Endothelial cell (in vitro differentiated cells): ENCODE measurements around the gene LYZ. TPM values are rescaled to one million over a fixed set of nuclear protein-coding genes. Genes with fewer than 3 reads are reported as not detected.
"Not testable (repeated sequence)": the region's sequence is repeated elsewhere in the genome, so short reads cannot be mapped to it uniquely, and the experiment has no call there.

Experiments
- DNase-seq: peaks from one replicate; pipeline ENCODE4 v3.0.0; 2021; ENCODE audit warnings: low spot score
- H3K27ac Mint-ChIP-seq: one replicate; pipeline ENCODE4 v1.8.0; 2021; ENCODE audit warnings: mixed read lengths, inconsistent platforms; ENCODE audit not compliant: unreplicated experiment
- H3K27me3 Mint-ChIP-seq: one replicate; pipeline ENCODE4 v1.8.0; 2021; ENCODE audit warnings: mild to moderate bottlenecking, moderate library complexity, mixed read lengths, inconsistent platforms; ENCODE audit not compliant: unreplicated experiment
- H3K36me3 Mint-ChIP-seq: one replicate; pipeline ENCODE4 v1.8.0; 2021; ENCODE audit warnings: mild to moderate bottlenecking, low read depth, mixed read lengths, inconsistent platforms; ENCODE audit not compliant: unreplicated experiment
- H3K4me1 Mint-ChIP-seq: one replicate; pipeline ENCODE4 v1.8.0; 2021; ENCODE audit warnings: mild to moderate bottlenecking, mixed read lengths, inconsistent platforms; ENCODE audit not compliant: unreplicated experiment
- H3K4me3 Mint-ChIP-seq: one replicate; pipeline ENCODE4 v1.8.0; 2021; ENCODE audit warnings: mild to moderate bottlenecking, mixed read lengths, inconsistent platforms; ENCODE audit not compliant: unreplicated experiment
- H3K9me3 Mint-ChIP-seq: one replicate; pipeline ENCODE4 v1.8.0; 2021; ENCODE audit warnings: mixed read lengths, inconsistent platforms; ENCODE audit not compliant: unreplicated experiment
- long read RNA-seq: library from polyadenylated mRNA; unstranded; transcript quantifications from one replicate; pipeline ENCODE4 v2.0.0, GENCODE V29; 2020; ENCODE audit not compliant: unreplicated experiment
- total RNA-seq: library from RNA; stranded (reverse); fragmentation: NEBNext Ultra II Directional; extraction: Animal tissue kit (Norgen Biotek cat#: 25700); gene quantifications from one replicate; pipeline ENCODE4 v1.2.1, GENCODE V29; 2021; ENCODE audit not compliant: unreplicated experiment
- TF ChIP-seq, protein P1 (sequence below): fragments of 200-600 bp; sonication (generic); IDR thresholded peaks from one replicate; pipeline ENCODE4 v1.5.0; 2021; ENCODE audit warnings: antibody characterized with exemption; ENCODE audit not compliant: unreplicated experiment

The LYZ gene
- 3.6 TPM for total RNA-seq
- long read RNA-seq, partial matches to known transcripts = 0 of 1 reads
- long read RNA-seq, other reads (novel, unspliced or antisense) = 0 of 1 reads

DNA sequence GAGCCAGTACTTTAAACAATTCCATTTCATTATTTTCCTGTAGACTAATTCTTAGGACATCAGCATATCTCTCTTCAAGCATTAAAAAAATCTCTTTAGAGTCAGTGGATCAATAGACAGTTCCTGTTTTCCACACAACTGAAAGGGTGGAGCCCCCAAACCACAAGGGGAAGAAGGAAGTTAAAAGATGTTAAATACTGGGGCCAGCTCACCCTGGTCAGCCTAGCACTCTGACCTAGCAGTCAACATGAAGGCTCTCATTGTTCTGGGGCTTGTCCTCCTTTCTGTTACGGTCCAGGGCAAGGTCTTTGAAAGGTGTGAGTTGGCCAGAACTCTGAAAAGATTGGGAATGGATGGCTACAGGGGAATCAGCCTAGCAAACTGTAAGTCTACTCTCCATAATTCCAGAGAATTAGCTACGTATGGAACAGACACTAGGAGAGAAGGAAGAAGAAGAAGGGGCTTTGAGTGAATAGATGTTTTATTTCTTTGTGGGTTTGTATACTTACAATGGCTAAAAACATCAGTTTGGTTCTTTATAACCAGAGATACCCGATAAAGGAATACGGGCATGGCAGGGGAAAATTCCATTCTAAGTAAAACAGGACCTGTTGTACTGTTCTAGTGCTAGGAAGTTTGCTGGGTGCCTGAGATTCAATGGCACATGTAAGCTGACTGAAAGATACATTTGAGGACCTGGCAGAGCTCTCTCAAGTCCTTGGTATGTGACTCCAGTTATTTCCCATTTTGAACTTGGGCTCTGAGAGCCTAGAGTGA lies at the start of gene LYZ:
TSS of gene LYZ (plus strand) at position 220 of the 777 bp plus-strand sequence. CDS start at position 248, 28 bp downstream.
- no peaks in the 10 kb centered on the region for H3K9me3 Mint-ChIP-seq
- H3K27ac Mint-ChIP-seq = no peak within 1 kb of the TSS
- peaks cover 7% of the 10 kb centered on the region for H3K4me1 Mint-ChIP-seq
- no peaks in the 10 kb centered on the region for H3K36me3 Mint-ChIP-seq
- no peak for DNase-seq
- no peaks in the 10 kb centered on the region for H3K27me3 Mint-ChIP-seq
- no peak within 1 kb of the TSS for H3K4me3 Mint-ChIP-seq
- TF ChIP-seq, protein P1, sequence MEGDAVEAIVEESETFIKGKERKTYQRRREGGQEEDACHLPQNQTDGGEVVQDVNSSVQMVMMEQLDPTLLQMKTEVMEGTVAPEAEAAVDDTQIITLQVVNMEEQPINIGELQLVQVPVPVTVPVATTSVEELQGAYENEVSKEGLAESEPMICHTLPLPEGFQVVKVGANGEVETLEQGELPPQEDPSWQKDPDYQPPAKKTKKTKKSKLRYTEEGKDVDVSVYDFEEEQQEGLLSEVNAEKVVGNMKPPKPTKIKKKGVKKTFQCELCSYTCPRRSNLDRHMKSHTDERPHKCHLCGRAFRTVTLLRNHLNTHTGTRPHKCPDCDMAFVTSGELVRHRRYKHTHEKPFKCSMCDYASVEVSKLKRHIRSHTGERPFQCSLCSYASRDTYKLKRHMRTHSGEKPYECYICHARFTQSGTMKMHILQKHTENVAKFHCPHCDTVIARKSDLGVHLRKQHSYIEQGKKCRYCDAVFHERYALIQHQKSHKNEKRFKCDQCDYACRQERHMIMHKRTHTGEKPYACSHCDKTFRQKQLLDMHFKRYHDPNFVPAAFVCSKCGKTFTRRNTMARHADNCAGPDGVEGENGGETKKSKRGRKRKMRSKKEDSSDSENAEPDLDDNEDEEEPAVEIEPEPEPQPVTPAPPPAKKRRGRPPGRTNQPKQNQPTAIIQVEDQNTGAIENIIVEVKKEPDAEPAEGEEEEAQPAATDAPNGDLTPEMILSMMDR = no peak

DNA sequence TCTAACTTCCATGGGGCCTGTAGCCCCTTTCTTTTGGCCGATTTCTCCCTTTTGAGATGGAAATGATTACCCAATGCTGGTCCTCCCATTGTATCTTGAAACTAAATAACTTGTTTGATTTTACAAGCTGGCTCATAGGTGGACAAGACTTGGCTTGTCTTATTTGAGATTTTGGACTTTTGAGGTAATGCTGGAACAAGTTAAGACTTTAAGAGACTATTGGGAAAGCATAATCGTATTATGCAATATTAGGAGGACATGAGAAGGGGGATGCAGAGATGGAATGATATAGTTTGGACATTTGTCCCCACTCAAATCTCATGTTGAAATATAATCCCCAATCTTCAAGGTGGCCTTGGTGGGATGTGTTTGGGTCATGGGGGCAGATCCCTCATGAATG lies 49.2 kb upstream of the LYZ start:
- peaks cover 16% of the 10 kb centered on the region for H3K36me3 Mint-ChIP-seq
- TF ChIP-seq, protein P1 = no peak
- H3K4me3 Mint-ChIP-seq = no peak overlapping the region
- H3K27me3 Mint-ChIP-seq = no peaks in the 10 kb centered on the region
- peaks cover 4% of the 10 kb centered on the region for H3K9me3 Mint-ChIP-seq
- no peak for DNase-seq
- H3K27ac Mint-ChIP-seq = no peak overlapping the region
- H3K4me1 Mint-ChIP-seq = no peaks in the 10 kb centered on the region

DNA sequence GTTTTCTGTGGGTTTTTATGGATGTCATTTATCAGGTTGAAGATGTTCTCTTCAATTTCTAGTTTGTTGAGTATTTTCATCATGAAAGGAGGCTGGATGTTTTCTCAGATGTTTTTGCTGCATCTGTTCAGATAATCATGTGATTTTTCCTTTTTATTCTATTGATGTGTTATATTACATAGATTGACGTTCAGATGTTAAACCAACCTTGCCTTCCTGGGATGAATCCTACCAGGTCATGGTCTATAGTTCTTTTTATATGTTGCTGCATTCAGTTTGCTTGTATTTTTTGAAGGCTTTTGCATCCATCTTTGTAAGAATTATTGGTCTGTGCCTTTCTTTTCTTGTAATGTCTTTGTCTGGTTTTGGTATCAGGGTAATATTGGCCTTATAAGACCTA lies 43.9 kb upstream of the LYZ start:
- Mint-ChIP-seq H3K36me3 (peaks cover under 1% of the 10 kb centered on the region), H3K9me3 (no peaks in the 10 kb centered on the region), H3K4me3 (no peak overlapping the region), H3K27me3 (no peaks in the 10 kb centered on the region), H3K27ac (no peak overlapping the region), H3K4me1 (no peaks in the 10 kb centered on the region)
- TF ChIP-seq, protein P1 = no peak
- DNase-seq = no peak

DNA sequence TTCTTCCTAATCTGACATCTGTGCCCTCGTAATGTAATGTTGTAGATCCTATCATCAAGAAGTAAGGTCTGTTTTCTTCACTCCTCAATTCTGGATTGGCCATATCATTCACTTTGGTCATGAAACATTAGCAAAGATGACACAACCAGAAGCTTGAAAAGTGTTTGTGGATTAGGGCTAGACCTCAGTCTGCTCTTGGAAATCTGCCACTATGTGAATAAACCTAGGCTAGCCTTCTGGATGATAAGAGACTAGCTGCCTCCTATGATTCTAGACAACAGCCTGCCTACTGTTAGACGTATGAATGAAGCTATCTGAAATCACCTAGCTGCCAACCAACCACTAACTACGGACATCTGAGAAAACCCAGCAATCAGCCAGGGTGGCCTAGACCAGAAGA lies 38.7 kb upstream of the LYZ start:
- Mint-ChIP-seq H3K4me3 (no peak overlapping the region), H3K9me3 (no peaks in the 10 kb centered on the region)
- no peak for DNase-seq

DNA sequence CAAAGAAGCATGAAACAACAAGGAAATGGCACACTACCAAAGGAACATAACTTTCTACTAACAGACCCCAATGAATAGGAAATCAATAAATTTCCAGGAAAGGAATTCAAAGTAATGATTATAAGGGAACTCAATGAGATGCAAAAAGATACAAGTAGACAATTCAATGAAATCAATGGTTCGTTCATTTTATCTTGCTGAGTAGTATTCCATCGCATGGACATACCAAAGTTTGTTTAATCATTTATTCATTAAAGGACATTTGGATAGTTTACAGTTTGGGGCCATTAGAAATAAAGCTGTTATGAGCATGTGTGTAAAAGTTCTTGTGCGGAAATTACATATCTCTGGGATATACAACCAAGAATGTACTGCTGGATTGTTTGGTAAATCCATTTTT lies 35.0 kb upstream of the LYZ start:
- H3K36me3 Mint-ChIP-seq = peaks cover 9% of the 10 kb centered on the region
- no peaks in the 10 kb centered on the region for H3K9me3 Mint-ChIP-seq
- DNase-seq = no peak
- peaks cover 6% of the 10 kb centered on the region for H3K27me3 Mint-ChIP-seq
- H3K27ac Mint-ChIP-seq = no peak overlapping the region
- no peaks in the 10 kb centered on the region for H3K4me1 Mint-ChIP-seq
- H3K4me3 Mint-ChIP-seq = no peak overlapping the region
- TF ChIP-seq, protein P1 = no peak

More for the DNA sequence above, 38.7 kb upstream of the LYZ start:
- Mint-ChIP-seq H3K27ac (no peak overlapping the region), H3K27me3 (peaks cover 2% of the 10 kb centered on the region), H3K36me3 (no peaks in the 10 kb centered on the region), H3K4me1 (no peaks in the 10 kb centered on the region)
- TF ChIP-seq, protein P1 = no peak

DNA sequence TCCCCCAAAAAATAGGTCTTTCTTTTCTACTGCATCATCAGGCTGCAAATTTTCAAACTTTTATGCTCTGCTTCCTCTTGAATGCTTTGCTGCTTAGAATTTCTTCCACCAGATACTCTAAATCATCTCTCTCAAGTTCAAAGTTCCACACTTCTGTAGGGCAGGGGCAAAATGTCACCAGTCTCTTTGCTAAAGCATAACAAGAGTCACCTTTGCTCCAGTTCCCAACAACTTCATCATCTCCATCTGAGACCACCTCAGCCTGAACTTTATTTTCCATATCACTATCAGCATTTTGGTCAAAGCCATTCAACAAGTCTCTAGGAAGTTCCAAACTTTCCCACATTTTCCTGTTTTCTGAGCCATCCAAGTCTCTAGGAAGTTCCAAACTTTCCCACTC lies 31.4 kb upstream of the LYZ start:
- not testable (repeated sequence) for H3K4me3 Mint-ChIP-seq, H3K27me3 Mint-ChIP-seq, H3K36me3 Mint-ChIP-seq, H3K9me3 Mint-ChIP-seq, DNase-seq, H3K27ac Mint-ChIP-seq, H3K4me1 Mint-ChIP-seq

DNA sequence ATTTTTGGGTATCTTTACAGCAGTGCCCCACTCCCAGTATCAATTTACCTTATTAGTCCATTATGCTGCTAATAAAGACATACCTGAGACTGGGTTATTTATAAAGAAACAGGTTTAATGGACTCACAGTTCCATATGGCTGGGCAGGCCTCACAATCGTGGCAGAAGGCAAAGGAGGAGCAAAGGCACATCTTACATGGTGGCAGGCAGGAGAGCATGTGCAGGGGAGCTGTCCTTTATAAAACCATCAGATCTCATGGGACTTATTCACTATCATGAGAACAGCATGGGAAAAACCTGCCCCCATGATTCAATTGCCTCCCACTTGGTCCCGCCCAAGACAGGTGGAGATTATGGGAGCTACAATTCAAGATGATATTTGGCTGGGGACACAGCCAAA lies 30.9 kb upstream of the LYZ start:
- not testable (repeated sequence) for DNase-seq, H3K4me1 Mint-ChIP-seq, H3K36me3 Mint-ChIP-seq, H3K4me3 Mint-ChIP-seq, H3K9me3 Mint-ChIP-seq, H3K27me3 Mint-ChIP-seq, H3K27ac Mint-ChIP-seq
